Embryonic facial prominence (tissue), 1 donor: ENCODE results near the gene PLEKHA4.
"Not testable (repeated sequence)": the region's sequence is repeated elsewhere in the genome, so short reads cannot be mapped to it uniquely, and the experiment has no call there.

Source experiments
- DNase-seq: peaks from one replicate; pipeline ENCODE4 v3.0.0-alpha.2; 2016; ENCODE audit errors: extremely low spot score

Gene PLEKHA4

DNA sequence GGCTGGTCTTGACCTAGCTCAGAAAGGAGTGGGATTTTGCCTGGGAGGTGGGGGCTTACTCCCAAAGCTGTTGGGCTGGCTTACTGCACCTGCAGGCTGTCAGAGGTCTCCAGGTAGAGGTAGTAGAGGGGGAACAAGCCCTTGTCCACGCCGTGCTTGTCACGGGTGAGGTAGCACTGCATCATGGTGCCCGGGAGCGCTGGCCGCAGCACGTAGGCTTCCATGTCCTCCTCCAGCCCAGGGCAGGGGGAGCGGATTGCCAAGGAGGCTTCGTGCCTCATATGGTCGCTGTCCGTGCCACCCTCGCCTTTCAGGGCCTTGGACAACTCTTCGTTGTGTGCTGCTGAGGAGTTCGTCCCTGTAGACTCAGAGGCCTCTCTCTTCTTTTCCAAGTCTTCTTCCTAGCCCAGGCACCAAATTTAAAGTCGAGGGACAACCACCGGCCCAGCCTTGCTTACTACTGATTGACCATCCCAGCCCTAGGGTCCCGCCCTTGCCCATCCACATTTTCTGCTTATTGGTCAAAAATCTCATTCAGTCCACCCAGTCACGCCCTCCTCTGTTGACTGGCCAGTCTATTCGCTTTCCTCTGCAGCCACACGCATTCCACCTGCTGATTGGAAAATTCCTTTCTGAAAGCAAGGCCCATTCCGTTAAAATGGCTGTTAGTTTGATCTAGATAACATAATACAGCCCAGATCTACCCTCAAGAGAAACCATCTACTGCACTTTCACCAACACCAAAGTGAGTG is 19.6 kb upstream of the PLEKHA4 start:
- DNase-seq, result no peak

GRCh38 chr19:48883726-48884125 is 15.3 kb upstream of the PLEKHA4 start:
- no peak for DNase-seq

DNA sequence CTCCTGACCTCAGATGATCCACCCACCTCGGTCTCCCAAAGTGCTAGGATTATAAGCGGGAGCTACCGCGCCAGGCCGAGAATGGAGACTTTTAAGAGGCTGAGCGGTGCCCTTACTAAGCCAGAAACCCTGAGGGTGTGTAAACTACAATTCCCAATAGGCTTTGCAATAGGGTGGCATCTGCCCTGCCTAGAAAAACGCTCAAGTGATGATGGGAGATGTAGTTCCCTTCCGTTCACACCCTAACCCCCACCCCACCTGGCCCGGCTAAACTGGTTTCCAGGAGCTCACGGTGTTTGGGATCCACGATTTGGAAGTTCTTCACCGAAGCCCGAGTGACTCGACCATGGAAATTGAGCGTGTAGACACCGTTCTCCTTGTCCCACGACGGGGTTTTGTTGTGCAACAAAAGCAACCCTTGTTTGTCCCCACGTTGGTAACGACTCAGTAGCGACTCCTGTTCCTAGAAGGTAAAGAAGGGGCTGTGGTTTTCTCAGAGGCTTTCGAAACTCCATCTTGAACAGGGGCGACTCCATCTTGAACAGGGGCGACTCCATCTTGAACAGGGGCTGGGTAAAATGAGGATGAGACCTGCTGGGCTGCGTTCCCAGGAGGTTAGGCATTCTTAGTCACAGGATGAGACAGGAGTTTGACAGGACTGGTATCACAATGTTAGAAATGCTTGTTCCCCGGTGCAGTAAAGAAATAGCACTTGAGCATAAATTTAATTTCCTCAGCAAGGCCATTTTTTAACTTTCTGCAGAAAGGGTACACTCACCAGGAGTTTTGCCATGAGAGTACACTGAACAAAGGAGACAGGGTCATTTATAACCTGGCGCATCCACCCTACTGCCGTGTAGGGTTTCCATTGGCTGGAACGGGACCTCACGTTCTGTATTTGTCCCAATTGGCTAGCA is 13.6 kb upstream of the PLEKHA4 start:
- DNase-seq, result no peak

GRCh38 chr19:48879696-48880095 is 11.3 kb upstream of the PLEKHA4 start:
- not testable (repeated sequence) for DNase-seq

GRCh38 chr19:48879025-48879637 is 10.7 kb upstream of the PLEKHA4 start:
- no peak for DNase-seq

GRCh38 chr19:48878196-48879024 is 10.0 kb upstream of the PLEKHA4 start:
- DNase-seq, result no peak

- no peak for DNase-seq
These were observed 9.4 kb upstream of the PLEKHA4 start for GRCh38 chr19:48877855-48878195.

GRCh38 chr19:48876043-48876981 is 7.9 kb upstream of the PLEKHA4 start:
- not testable (repeated sequence) for DNase-seq

DNA sequence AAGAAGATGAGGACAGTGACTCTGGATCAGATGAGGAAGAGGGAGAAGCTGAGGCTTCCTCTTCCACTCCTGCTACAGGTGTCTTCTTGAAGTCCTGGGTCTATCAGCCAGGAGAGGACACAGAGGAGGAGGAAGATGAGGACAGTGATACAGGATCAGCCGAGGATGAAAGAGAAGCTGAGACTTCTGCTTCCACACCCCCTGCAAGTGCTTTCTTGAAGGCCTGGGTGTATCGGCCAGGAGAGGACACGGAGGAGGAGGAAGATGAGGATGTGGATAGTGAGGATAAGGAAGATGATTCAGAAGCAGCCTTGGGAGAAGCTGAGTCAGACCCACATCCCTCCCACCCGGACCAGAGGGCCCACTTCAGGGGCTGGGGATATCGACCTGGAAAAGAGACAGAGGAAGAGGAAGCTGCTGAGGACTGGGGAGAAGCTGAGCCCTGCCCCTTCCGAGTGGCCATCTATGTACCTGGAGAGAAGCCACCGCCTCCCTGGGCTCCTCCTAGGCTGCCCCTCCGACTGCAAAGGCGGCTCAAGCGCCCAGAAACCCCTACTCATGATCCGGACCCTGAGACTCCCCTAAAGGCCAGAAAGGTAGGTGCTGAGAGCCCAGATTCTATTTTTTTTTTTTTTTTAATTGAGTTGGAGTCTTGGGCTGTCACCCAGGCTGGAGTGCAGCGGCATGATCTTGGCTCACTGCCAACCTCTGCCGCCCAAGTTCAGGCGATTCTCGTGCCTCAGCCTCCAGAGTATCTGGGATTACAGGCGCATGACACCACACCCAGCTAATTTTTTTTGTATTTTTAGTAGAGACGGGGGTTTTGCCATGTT is 6.1 kb upstream of the PLEKHA4 start:
- DNase-seq, result no peak

- no peak for DNase-seq
These were observed 5.3 kb upstream of the PLEKHA4 start for GRCh38 chr19:48873476-48874302.

DNA sequence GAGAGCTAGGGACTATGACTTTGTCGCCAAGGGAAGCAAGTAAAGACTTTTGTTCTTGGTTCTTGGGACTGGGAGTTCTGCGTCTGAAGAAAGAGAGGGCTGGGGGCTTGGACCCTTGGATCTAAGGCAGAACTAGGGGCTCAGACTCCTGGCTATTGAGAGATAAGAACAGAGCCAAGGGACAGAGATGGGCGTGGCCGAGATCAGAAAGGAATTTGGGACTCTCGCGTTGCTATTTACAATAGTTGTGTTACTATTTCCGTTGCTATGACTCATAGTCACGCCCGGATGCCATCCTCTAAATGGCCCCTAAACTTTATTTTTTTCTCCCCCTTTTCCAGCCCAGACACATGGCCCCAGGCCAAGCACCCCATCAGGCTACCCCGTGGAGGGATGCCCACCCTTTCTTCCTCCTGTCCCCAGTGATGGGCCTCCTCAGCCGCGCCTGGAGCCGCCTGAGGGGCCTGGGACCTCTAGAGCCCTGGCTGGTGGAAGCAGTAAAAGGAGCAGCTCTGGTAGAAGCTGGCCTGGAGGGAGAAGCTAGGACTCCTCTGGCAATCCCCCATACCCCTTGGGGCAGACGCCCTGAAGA is 4.6 kb upstream of the PLEKHA4 start:
- peak; percentile 96 for DNase-seq

- peak; percentile 95 for DNase-seq
These were observed 3.9 kb upstream of the PLEKHA4 start, which contains the start of gene PPP1R15A for GRCh38 chr19:48872182-48872883. PPP1R15A (plus strand) TSS chr19:48872421; CDS start chr19:48873234, 813 bp downstream.

- DNase-seq, result not testable (repeated sequence)
These were observed 3.2 kb upstream of the PLEKHA4 start for GRCh38 chr19:48871471-48872181.

DNA sequence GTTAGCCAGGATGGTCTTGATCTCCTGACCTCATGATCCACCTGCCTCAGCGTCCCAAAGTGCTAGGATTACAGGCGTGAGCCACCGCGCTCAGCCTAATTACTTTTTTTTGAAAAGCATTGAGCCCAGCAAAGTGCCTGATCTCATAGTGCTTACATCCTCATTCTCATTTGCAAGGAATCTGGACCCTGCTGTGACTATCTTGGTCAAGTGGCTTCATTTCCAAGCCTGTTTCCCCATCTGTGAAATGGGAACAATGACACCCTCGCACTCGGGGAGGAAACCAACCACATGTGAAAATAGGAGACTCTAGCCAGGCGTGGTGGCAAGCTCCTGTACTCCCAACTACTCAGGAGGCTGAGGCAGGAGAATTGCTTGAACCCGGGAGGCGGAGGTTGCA is 1.6 kb upstream of the PLEKHA4 start:
- DNase-seq, result no peak

- DNase-seq, result no peak
These were observed 687 bp downstream of the PLEKHA4 start for GRCh38 chr19:48867746-48868113.

DNA sequence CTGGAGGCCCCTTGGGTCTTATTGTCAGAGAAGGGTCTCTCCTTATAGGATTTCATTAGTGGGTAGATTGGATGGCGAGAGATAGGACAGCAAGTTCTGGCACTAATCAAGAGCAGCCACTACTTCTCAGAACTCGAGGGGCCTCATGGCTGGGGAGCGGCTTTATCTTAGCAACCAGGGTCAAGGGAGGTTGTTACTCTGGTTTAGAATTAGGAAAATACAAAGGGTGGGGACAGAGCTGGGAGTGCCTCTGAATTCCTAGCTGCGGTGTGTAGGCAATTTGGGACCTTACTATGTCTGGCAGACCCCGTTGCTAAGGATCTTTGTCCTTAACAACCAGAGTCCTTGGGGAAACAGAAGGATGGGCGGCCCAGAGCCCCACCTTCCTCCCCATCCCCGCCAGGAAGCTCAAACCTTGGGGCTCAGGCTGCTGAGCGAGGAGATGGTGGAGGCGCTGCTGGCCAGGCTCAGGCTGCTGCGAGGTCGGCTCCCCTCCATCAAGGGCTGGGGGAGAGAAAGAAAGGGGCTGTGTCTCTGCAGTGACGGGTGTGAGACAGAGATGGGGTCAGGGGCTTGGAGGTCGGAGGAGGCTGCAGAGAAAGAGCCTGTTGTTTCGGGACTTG is 1.2 kb downstream of the PLEKHA4 start:
- DNase-seq, result no peak
